Loucy (cell line): ENCODE measurements around the gene ARHGAP10.
A peak's percentile ranks its signal among the peaks of the same experiment; 100 is the strongest.

Experiments
- CTCF ChIP-seq: fragments of 200-600 bp; sonication (generic); conservative IDR thresholded peaks from 2 replicates; pipeline ENCODE4 v1.5.1; 2014; ENCODE audit warnings: mild to moderate bottlenecking, antibody characterized with exemption, low read length
- EZH2phosphoT487 ChIP-seq: fragments of 200-600 bp; IDR thresholded peaks from 2 replicates; pipeline ENCODE4 v1.6.1; 2018; ENCODE audit warnings: antibody characterized with exemption, mild to moderate bottlenecking, moderate library complexity, borderline replicate concordance

GRCh38 chr4:147863111-147863747 is 131.3 kb downstream of the ARHGAP10 start:
- TF ChIP-seq CTCF (peak; percentile 52), EZH2phosphoT487 (no peak)
